ENCODE results near the gene SELENOO. TPM values are rescaled to one million over a fixed set of nuclear protein-coding genes. Genes with fewer than 3 reads are reported as not detected.
A peak's percentile ranks its signal among the peaks of the same experiment; 100 is the strongest.

SELENOO gene
- total and polyA plus RNA-seq, 8 donors: 18.5 to 28.9 (median 21.8) TPM

DNA sequence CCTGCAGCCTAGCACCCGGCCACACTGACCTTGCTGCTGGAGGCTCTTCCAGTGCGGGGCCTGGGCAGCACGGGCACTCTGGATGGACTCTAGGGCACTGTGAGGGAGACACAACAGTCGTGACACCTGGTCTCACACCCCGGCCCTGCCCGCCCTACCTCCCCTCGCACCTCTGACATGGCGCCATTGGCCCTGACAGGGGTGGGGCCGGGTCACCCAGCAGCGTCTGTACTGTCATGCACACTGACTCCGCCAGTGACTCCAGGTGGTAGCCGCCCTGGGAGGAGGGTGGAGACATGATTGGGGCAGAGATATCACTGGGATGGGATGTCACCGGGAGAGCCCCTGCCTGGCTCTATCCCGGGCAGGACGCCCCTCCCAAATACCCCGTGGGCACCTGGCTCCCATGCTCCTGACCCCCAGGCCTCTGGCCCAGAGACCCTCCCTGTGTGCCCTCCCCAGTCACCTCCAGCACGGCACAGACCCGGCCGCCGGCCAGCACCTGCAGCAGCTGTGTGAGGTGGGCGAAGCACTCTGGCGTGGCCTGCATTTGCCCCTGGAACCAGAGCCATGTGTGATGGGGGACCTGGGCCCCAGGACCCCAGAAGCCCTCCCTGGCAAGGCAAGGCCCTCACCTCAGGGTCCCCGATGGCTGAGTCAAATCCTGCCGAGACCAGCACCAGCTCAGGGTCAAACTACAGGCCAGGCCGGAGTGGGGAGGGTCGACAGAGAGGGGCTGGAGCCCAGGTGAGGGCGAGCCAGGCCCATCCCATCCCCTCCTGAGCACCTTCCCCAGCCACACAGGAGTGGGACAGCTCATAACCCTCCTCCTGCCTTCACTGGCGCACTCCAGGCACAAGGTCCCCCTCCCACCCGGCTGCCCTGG lies 47.6 kb downstream of the SELENOO start:
- Histone ChIP-seq H3K4me3 (no peak overlapping the region), H3K9me3 (no peaks in the 10 kb centered on the region), H3K27me3 (no peaks in the 10 kb centered on the region), H3K4me1 (peaks cover 13 to 72% of the 10 kb centered on the region in 2 donors), H3K27ac (no peak overlapping the region), H3K36me3 (peaks cover 0 to 25% of the 10 kb centered on the region in 2 donors)
- DNase-seq: no peak
- no peak for ATAC-seq
- TF ChIP-seq, protein P1, sequence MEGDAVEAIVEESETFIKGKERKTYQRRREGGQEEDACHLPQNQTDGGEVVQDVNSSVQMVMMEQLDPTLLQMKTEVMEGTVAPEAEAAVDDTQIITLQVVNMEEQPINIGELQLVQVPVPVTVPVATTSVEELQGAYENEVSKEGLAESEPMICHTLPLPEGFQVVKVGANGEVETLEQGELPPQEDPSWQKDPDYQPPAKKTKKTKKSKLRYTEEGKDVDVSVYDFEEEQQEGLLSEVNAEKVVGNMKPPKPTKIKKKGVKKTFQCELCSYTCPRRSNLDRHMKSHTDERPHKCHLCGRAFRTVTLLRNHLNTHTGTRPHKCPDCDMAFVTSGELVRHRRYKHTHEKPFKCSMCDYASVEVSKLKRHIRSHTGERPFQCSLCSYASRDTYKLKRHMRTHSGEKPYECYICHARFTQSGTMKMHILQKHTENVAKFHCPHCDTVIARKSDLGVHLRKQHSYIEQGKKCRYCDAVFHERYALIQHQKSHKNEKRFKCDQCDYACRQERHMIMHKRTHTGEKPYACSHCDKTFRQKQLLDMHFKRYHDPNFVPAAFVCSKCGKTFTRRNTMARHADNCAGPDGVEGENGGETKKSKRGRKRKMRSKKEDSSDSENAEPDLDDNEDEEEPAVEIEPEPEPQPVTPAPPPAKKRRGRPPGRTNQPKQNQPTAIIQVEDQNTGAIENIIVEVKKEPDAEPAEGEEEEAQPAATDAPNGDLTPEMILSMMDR (IDR thresholded peaks at IDR 0.05): no peak
- intact Hi-C loops (cut with DNase I): no loop called here

DNA sequence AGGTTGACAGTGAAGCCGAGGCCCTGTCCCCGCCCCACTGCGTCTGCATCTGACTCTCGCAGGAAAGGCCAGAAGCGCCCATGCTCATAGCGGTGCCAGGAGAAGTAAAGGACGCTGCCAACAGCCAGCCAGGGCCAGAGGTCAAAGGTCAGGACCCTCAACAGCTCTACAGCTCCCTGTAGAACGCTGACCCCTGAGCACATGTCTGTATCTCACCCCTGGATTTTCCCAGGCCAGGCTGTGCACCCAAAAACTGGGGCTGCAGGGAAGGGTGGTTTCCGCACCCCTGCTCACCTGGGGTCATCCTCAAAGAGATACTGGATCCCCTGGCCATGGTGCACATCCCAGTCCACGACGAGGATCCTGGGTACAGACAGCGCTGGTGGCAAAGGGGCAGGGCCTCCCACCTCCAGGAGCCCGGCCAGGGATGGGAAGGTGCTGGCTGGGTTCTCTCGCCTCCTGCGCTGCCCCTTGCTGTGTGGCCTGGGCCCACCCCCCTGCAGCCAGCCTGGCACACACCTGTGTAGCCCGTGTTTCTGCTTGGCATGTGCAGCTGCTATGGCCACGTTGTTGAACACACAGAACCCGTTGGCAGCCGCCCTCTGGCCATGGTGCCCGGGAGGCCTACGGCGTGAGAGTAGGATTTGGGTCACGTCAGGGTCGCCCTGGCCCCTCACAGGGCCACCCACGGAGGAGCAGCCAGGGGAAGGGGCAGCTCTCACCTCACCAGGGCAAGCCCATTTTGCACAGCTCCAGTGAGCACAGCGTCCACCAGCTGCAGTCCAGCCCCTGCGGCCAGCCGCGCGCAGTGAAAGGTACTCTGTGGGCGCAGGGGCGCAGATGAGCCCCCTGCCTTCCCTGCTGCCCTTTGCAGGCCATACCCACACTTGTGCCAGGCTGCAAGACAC lies 48.8 kb downstream of the SELENOO start:
- ATAC-seq (no peak), DNase-seq (peak in 1 of 4 donors; percentile 30)
- TF ChIP-seq, protein P1 (IDR thresholded peaks at IDR 0.05): no peak
- intact Hi-C loops (cut with DNase I): no loop called here
- no peak overlapping the region for H3K27ac ChIP-seq
- peaks cover 13 to 62% of the 10 kb centered on the region in 2 donors for H3K4me1 ChIP-seq
- H3K27me3 ChIP-seq: no peaks in the 10 kb centered on the region
- peaks cover 0 to 25% of the 10 kb centered on the region in 2 donors for H3K36me3 ChIP-seq
- H3K9me3 ChIP-seq: no peaks in the 10 kb centered on the region
- peak overlapping the region; percentile 45 to 84 for H3K4me3 ChIP-seq

DNA sequence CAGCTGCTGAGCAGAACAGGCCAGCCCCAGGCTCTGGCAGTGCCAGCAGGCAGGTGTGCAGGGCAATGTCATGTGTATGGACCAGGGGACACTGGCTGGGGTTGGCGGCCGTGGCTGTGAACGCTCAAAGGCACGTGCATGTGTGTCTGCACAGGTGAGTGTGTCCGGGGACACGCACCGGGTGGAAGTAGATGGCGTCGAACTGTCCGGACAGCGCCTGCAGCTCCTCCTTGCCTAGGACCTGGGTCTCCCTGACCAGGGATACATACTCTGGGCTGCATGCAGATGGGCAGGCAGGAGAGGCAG lies 49.4 kb downstream of the SELENOO start:
- peak overlapping the region; percentile 45 to 84 for H3K4me3 ChIP-seq
- H3K9me3 ChIP-seq: no peaks in the 10 kb centered on the region
- TF ChIP-seq, protein P1 (IDR thresholded peaks at IDR 0.05): no peak
- no peak for DNase-seq
- intact Hi-C loops (cut with DNase I): no loop called here
- no peak for ATAC-seq
- H3K36me3 ChIP-seq: peaks cover 0 to 25% of the 10 kb centered on the region in 2 donors
- H3K4me1 ChIP-seq: peaks cover 13 to 62% of the 10 kb centered on the region in 2 donors
- peak overlapping the region in 1 of 2 donors; percentile 81 for H3K27ac ChIP-seq
- no peaks in the 10 kb centered on the region for H3K27me3 ChIP-seq

DNA sequence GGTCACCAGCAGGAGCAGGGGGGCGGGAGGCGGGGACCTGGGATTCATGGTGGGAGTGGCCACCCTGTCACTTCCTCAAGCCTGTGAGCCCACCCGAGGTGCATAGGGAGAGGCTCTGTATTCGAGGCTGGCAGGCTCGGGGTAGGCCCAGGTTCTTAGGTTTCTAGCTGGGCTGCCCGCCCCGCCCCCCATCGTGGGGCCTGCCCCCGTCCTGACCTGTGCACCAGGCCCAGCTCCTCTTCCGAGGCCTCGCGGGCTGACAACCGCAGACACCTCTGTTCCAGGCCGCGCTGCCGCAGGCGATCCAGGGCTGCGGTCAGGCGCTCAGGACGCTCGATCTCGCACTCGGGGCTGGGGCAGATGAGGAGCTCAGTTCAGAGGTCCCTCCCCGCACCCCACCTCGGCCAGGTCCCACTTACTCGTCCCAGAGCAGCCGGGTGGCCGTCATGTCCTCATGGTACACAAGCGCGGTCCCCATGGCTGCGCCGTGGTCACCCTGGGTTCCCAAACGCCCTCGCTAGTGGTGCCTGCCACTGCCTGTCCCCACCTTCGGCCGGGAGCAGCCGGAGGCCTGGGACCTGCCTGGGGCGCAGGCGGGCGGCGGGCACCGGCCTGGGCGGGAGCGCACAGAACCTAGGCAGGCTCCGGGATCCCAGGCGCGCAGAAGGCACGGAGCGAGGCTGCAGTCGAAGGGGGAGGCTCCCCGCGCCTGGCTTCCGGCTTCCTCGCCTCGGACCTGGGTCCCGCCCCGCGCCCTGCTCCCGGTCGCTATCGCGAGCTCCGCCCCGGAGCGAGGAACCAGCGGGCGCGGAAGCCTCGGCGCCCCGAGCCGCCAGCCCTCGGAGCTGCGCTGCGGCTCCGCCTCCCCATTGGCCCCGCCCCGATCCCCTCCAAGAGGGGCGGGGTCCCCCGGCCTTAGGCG lies 50.0 kb downstream of the SELENOO start, which contains the start of gene HDAC10:
HDAC10 (minus strand) TSS at position 711 of the 922 bp plus-strand sequence; CDS start at position 478, 233 bp downstream.
- peaks cover 9 to 57% of the 10 kb centered on the region in 2 donors for H3K4me1 ChIP-seq
- peak within 1 kb of the TSS; percentile 63 to 81 for H3K27ac ChIP-seq
- no peaks in the 10 kb centered on the region for H3K9me3 ChIP-seq
- peak within 1 kb of the TSS; percentile 45 to 84 for H3K4me3 ChIP-seq
- no peaks in the 10 kb centered on the region for H3K27me3 ChIP-seq
- TF ChIP-seq, protein P1 (IDR thresholded peaks at IDR 0.05): no peak
- peaks cover 0 to 23% of the 10 kb centered on the region in 2 donors for H3K36me3 ChIP-seq
- peak in 3 of 4 donors; percentile 85 to 99 (median 88) for DNase-seq
- intact Hi-C loops (cut with DNase I): no loop called here
- peak; percentile 88 for ATAC-seq
